Measurements from ENCODE around the gene RRP8. TPM values are rescaled to one million over a fixed set of nuclear protein-coding genes. Genes with fewer than 3 reads are reported as not detected.

RRP8 gene
- total RNA-seq, 1 experiment from 2014 or later, result 17.8 TPM

- TF ChIP-seq EZH2 (IDR thresholded peaks at IDR 0.05), result no peak
- no peak for TF ChIP-seq CEBPB (IDR thresholded peaks at IDR 0.05; ENCODE audit: low read depth)
- TF ChIP-seq, protein P1, sequence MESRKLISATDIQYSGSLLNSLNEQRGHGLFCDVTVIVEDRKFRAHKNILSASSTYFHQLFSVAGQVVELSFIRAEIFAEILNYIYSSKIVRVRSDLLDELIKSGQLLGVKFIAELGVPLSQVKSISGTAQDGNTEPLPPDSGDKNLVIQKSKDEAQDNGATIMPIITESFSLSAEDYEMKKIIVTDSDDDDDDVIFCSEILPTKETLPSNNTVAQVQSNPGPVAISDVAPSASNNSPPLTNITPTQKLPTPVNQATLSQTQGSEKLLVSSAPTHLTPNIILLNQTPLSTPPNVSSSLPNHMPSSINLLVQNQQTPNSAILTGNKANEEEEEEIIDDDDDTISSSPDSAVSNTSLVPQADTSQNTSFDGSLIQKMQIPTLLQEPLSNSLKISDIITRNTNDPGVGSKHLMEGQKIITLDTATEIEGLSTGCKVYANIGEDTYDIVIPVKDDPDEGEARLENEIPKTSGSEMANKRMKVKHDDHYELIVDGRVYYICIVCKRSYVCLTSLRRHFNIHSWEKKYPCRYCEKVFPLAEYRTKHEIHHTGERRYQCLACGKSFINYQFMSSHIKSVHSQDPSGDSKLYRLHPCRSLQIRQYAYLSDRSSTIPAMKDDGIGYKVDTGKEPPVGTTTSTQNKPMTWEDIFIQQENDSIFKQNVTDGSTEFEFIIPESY (IDR thresholded peaks at IDR 0.05; ENCODE audit: extremely low read depth, insufficient replicate concordance, low read length), result no peak
- TF ChIP-seq JUND (IDR thresholded peaks at IDR 0.05), result no peak
- TF ChIP-seq EZH2phosphoT487 (IDR thresholded peaks at IDR 0.05; ENCODE audit: borderline replicate concordance), result no peak
- no peak for TF ChIP-seq FOSL1 (IDR thresholded peaks at IDR 0.05; ENCODE audit: low read depth)
- TF ChIP-seq POLR2AphosphoS5 (IDR thresholded peaks at IDR 0.05; ENCODE audit: low read depth, low read length), result no peak
- TF ChIP-seq SP1 (IDR thresholded peaks at IDR 0.05; ENCODE audit: low read depth), result no peak
- TF ChIP-seq SIN3A (IDR thresholded peaks at IDR 0.05; ENCODE audit: low read depth), result no peak
- no peak for TF ChIP-seq MAX (IDR thresholded peaks at IDR 0.05)
- TF ChIP-seq EGR1 (IDR thresholded peaks at IDR 0.05; ENCODE audit: low read depth), result no peak
- no peak for TF ChIP-seq RAD21 (IDR thresholded peaks at IDR 0.05; ENCODE audit: low read depth)
- no peak for TF ChIP-seq TCF7L2 (IDR thresholded peaks at IDR 0.05; ENCODE audit: borderline replicate concordance, extremely low read depth, insufficient read depth, insufficient read length)
- TF ChIP-seq, protein P2, sequence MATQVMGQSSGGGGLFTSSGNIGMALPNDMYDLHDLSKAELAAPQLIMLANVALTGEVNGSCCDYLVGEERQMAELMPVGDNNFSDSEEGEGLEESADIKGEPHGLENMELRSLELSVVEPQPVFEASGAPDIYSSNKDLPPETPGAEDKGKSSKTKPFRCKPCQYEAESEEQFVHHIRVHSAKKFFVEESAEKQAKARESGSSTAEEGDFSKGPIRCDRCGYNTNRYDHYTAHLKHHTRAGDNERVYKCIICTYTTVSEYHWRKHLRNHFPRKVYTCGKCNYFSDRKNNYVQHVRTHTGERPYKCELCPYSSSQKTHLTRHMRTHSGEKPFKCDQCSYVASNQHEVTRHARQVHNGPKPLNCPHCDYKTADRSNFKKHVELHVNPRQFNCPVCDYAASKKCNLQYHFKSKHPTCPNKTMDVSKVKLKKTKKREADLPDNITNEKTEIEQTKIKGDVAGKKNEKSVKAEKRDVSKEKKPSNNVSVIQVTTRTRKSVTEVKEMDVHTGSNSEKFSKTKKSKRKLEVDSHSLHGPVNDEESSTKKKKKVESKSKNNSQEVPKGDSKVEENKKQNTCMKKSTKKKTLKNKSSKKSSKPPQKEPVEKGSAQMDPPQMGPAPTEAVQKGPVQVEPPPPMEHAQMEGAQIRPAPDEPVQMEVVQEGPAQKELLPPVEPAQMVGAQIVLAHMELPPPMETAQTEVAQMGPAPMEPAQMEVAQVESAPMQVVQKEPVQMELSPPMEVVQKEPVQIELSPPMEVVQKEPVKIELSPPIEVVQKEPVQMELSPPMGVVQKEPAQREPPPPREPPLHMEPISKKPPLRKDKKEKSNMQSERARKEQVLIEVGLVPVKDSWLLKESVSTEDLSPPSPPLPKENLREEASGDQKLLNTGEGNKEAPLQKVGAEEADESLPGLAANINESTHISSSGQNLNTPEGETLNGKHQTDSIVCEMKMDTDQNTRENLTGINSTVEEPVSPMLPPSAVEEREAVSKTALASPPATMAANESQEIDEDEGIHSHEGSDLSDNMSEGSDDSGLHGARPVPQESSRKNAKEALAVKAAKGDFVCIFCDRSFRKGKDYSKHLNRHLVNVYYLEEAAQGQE (IDR thresholded peaks at IDR 0.05; ENCODE audit: low read depth), result no peak
- TF ChIP-seq POLR2A (IDR thresholded peaks at IDR 0.05; ENCODE audit: borderline replicate concordance, extremely low read depth, insufficient read depth, insufficient read length), result no peak
- Histone ChIP-seq H3K9me3 (ENCODE audit: control insufficient read depth in 1 of 2, insufficient read depth in 1 of 2, low read depth in 1 of 2, low read length in 2 of 2) (no peaks in the 10 kb centered on the region), H3K79me2 (ENCODE audit: insufficient read depth, low read length) (no peaks in the 10 kb centered on the region), H3K27me3 (ENCODE audit: insufficient read depth, low read length) (no peaks in the 10 kb centered on the region), H3K4me3 (replicated peaks in 1 of 2; ENCODE audit: low read depth in 1 of 2, low read length in 2 of 2) (no peak overlapping the region), H4K20me1 (ENCODE audit: insufficient read depth) (no peaks in the 10 kb centered on the region), H3K36me3 (ENCODE audit: control insufficient read depth in 1 of 2, insufficient read depth in 2 of 2, low read length in 2 of 2) (no peaks in the 10 kb centered on the region; a peak in 1 of 4 replicates), H3K9me2 (ENCODE audit: insufficient read depth) (no peaks in the 10 kb centered on the region), H2AFZ (ENCODE audit: low read depth, low read length, poor library complexity, severe bottlenecking) (no peak overlapping the region), H3K9ac (ENCODE audit: low read length) (no peak overlapping the region), H3K4me1 (ENCODE audit: control insufficient read depth in 1 of 2, insufficient read depth in 2 of 2, low read length in 2 of 2) (peaks cover 0 to 6% of the 10 kb centered on the region in 2 experiments; a peak in 1 of 4 replicates), H3K4me2 (ENCODE audit: low read length) (no peak overlapping the region), H3K27ac (ENCODE audit: low read depth, low read length) (no peak overlapping the region)
- intact Hi-C loops (cut with micrococcal nuclease), result no loop called here
- BruUV-seq (replicated peaks), result no TSS peak
- RAD21 ChIA-PET (ENCODE audit: low non-redundant PET in 1 of 2, low total read pairs in 2 of 2, uncharacterized antibody in 2 of 2, unreplicated experiment in 2 of 2), result no interaction called here
- no peak for ATAC-seq
- POLR2A ChIA-PET, result no interaction called here
- DNase-seq (ENCODE audit: low read depth, low spot score), result no peak
- CTCF ChIA-PET, result no interaction called here
These were observed 36.1 kb downstream of the RRP8 start for GRCh38 chr11:6567371-6567745.

All from HCT116 (cell line).